CD4-positive, alpha-beta memory T cell (primary cell): ENCODE results near the gene PRSS1. TPM values are rescaled to one million over a fixed set of nuclear protein-coding genes. Genes with fewer than 3 reads are reported as not detected.

Experiments
- CTCF ChIA-PET: fragments of 350-600 bp; sonication (Branson Sonifier 250); formaldehyde crosslinking; loops from one replicate; lab custom pipeline; 2021; ENCODE audit warnings: inconsistent platforms; ENCODE audit not compliant: partially characterized antibody; lab: Charles Lee
- POLR2A ChIA-PET: fragments of 350-600 bp; sonication (Branson Sonifier 250); formaldehyde crosslinking; loops from one replicate; lab custom pipeline; 2021; ENCODE audit not compliant: partially characterized antibody; lab: Charles Lee
- DNase-seq, 5 donors: peaks; one replicate each; pipeline versions ENCODE4 v3.0.0 to v3.0.0-alpha.2; 2020 to 2022; ENCODE audit warnings: mixed read lengths in 1 of 5
- H3K27ac ChIP-seq: one replicate; pipeline ENCODE4 v1.7.0; 2013; ENCODE audit warnings: low read depth, low read length
- H3K27me3 ChIP-seq: 2 replicates; pipeline ENCODE4 v1.7.0; 2013; ENCODE audit warnings: mild to moderate bottlenecking, low read length, moderate library complexity; ENCODE audit not compliant: insufficient read depth
- H3K36me3 ChIP-seq: 2 replicates; pipeline ENCODE4 v1.7.0; 2013; ENCODE audit warnings: mild to moderate bottlenecking, low read length, moderate library complexity; ENCODE audit not compliant: insufficient read depth
- H3K4me1 ChIP-seq: 2 replicates; pipeline ENCODE4 v1.7.0; 2013; ENCODE audit warnings: mild to moderate bottlenecking, low read length, moderate library complexity; ENCODE audit not compliant: insufficient read depth
- H3K4me3 ChIP-seq, 2 donors: one replicate each; pipeline ENCODE4 v1.7.0; 2013; ENCODE audit warnings: low read length in 2 of 2, mild to moderate bottlenecking in 1 of 2
- H3K9me3 ChIP-seq, 2 donors: one replicate each; pipeline ENCODE4 v1.7.0; 2013; ENCODE audit warnings: low read length in 2 of 2, control low read depth in 1 of 2; ENCODE audit not compliant: control insufficient read depth in 1 of 2
- H3K27ac Mint-ChIP-seq, 7 donors: one replicate each; pipeline ENCODE4 v1.8.0; 2020 to 2021; ENCODE audit warnings: mixed read lengths in 7 of 7, mild to moderate bottlenecking in 6 of 7, inconsistent platforms in 3 of 7, moderate library complexity in 3 of 7
- H3K27me3 Mint-ChIP-seq, 2 donors: one replicate each; pipeline ENCODE4 v1.8.0; 2020 to 2021; ENCODE audit warnings: mixed read lengths in 2 of 2
- H3K36me3 Mint-ChIP-seq, 2 donors: one replicate each; pipeline ENCODE4 v1.8.0; 2020 to 2021; ENCODE audit warnings: mixed read lengths in 2 of 2, inconsistent platforms in 1 of 2, mild to moderate bottlenecking in 1 of 2
- H3K4me1 Mint-ChIP-seq, 4 donors: one replicate each; pipeline ENCODE4 v1.8.0; 2020 to 2021; ENCODE audit warnings: mixed read lengths in 4 of 4, mild to moderate bottlenecking in 1 of 4
- H3K4me3 Mint-ChIP-seq, 8 donors: one replicate each; pipeline ENCODE4 v1.8.0; 2020 to 2021; ENCODE audit warnings: mixed read lengths in 8 of 8, mild to moderate bottlenecking in 7 of 8, moderate library complexity in 6 of 8, inconsistent platforms in 3 of 8
- H3K9me3 Mint-ChIP-seq, 8 donors: one replicate each; pipeline ENCODE4 v1.8.0; 2020 to 2021; ENCODE audit warnings: mixed read lengths in 8 of 8, mild to moderate bottlenecking in 5 of 8, inconsistent platforms in 3 of 8, moderate library complexity in 1 of 8
- intact Hi-C: fragments of 100-400 bp; cut with micrococcal nuclease; formaldehyde crosslinking; loops from one replicate; pipeline ENCODE4 v1.15.1; 2023
- polyA plus RNA-seq, 2 donors: library from polyadenylated mRNA; unstranded; fragments of 300-500 nt; fragmentation: Illumina TruSeq; gene quantifications; one replicate each; pipeline ENCODE4 v1.2.3, GENCODE V29; 2021
- total RNA-seq, 2 experiments: library from RNA; stranded (reverse); gene quantifications; one replicate each; pipeline ENCODE4 v1.2.3, GENCODE V29; 2021

Gene PRSS1
- total and polyA plus RNA-seq, 4 experiments from 2014 or later = 0.44 TPM; not detected in 3

GRCh38 chr7:142801601-142802295 lies 52.5 kb downstream of the PRSS1 start:
- Histone ChIP-seq H3K27ac (peak overlapping the region; percentile 99), H3K4me3 (peak overlapping the region; percentile 0 to 84), H3K9me3 (no peaks in the 10 kb centered on the region), H3K36me3 (peaks cover 31% of the 10 kb centered on the region), H3K27me3 (no peaks in the 10 kb centered on the region), H3K4me1 (peaks cover 81% of the 10 kb centered on the region)
- intact Hi-C loops = loop anchor here (5.0 kb wide), 1 partner anchor 581 kb away; the partner anchor contains the start of gene ZYX
- peak in 1 of 5 donors; percentile 24 for DNase-seq
- no peaks in the 10 kb centered on the region for H3K27me3 Mint-ChIP-seq
- ChIA-PET POLR2A (interaction anchor here (0.8 to 31.0 kb wide), 13 partner anchors 5 to 482 kb away, joined by 3 to 6843 read pairs (median 5); no protein-coding TSS in a partner anchor), CTCF (interaction anchor here (1.3 to 21.7 kb wide), 2 partner anchors 9 to 18 kb away, joined by 3 to 623 read pairs; no protein-coding TSS in a partner anchor)
- peak overlapping the region; percentile 50 to 100 (median 99) for H3K4me3 Mint-ChIP-seq
- peaks cover 0 to 7% (median 2%) of the 10 kb centered on the region in 8 donors for H3K9me3 Mint-ChIP-seq
- peak overlapping the region; percentile 99 to 100 (median 100) for H3K27ac Mint-ChIP-seq
- H3K36me3 Mint-ChIP-seq = peaks cover 76 to 79% of the 10 kb centered on the region in 2 donors
- H3K4me1 Mint-ChIP-seq = peaks cover 66 to 92% (median 76%) of the 10 kb centered on the region in 4 donors

DNA sequence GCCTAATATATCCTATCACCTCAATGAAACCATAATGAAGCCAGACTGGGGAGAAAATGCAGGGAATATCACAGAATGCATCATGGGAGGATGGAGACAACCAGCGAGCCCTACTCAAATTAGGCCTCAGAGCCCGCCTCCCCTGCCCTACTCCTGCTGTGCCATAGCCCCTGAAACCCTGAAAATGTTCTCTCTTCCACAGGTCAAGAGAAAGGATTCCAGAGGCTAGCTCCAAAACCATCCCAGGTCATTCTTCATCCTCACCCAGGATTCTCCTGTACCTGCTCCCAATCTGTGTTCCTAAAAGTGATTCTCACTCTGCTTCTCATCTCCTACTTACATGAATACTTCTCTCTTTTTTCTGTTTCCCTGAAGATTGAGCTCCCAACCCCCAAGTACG lies 53.0 kb downstream of the PRSS1 start:
- H3K36me3 ChIP-seq = peaks cover 31% of the 10 kb centered on the region
- peaks cover 75 to 78% of the 10 kb centered on the region in 2 donors for H3K36me3 Mint-ChIP-seq
- peaks cover 72 to 97% (median 81%) of the 10 kb centered on the region in 4 donors for H3K4me1 Mint-ChIP-seq
- peak overlapping the region; percentile 0 to 84 for H3K4me3 ChIP-seq
- H3K27me3 Mint-ChIP-seq = no peaks in the 10 kb centered on the region
- H3K9me3 ChIP-seq = no peaks in the 10 kb centered on the region
- peak overlapping the region; percentile 99 for H3K27ac ChIP-seq
- peak overlapping the region; percentile 99 to 100 (median 100) for H3K27ac Mint-ChIP-seq
- H3K27me3 ChIP-seq = no peaks in the 10 kb centered on the region
- peaks cover 86% of the 10 kb centered on the region for H3K4me1 ChIP-seq
- POLR2A ChIA-PET = interaction anchor here (0.7 to 31.0 kb wide), 9 partner anchors 6 to 484 kb away, joined by 3 to 6843 read pairs (median 4); no protein-coding TSS in a partner anchor
- no peak for DNase-seq
- H3K4me3 Mint-ChIP-seq = peak overlapping the region; percentile 50 to 100 (median 99)
- intact Hi-C loops = loop anchor here (5.0 kb wide), 1 partner anchor 580 kb away; the partner anchor contains the start of gene ZYX
- H3K9me3 Mint-ChIP-seq = peaks cover 0 to 7% (median 2%) of the 10 kb centered on the region in 8 donors
- CTCF ChIA-PET = interaction anchor here (0.5 kb wide), 1 partner anchor 56 kb away, joined by 3 read pairs; no protein-coding TSS in a partner anchor

Other genes with a start within 250 kb of the PRSS1 start
- gene PRSS2, start 21.5 kb downstream of the PRSS1 start, total RNA-seq = not detected
- not detected for gene PRSS2, start 21.5 kb downstream of the PRSS1 start, polyA plus RNA-seq
- gene EPHB6, start 105.6 kb downstream of the PRSS1 start, total RNA-seq = 10 to 100 TPM; 48.4 to 65.0 TPM
- 10 to 100 TPM; 14.2 to 27.4 TPM for gene EPHB6, start 105.6 kb downstream of the PRSS1 start, polyA plus RNA-seq
- not detected for gene TRPV6, start 136.3 kb downstream of the PRSS1 start, total RNA-seq
- under 1 TPM in 1 of 2 donors, not detected in 1; 0.09 TPM for gene TRPV6, start 136.3 kb downstream of the PRSS1 start, polyA plus RNA-seq
- gene TRPV5, start 184.3 kb downstream of the PRSS1 start, total RNA-seq = not detected
- gene TRPV5, start 184.3 kb downstream of the PRSS1 start, polyA plus RNA-seq = not detected
- not detected for gene LLCFC1, start 190.0 kb downstream of the PRSS1 start, total RNA-seq
- gene LLCFC1, start 190.0 kb downstream of the PRSS1 start, polyA plus RNA-seq = not detected
- gene KEL, start 212.9 kb downstream of the PRSS1 start, total RNA-seq = under 1 TPM; 0.20 to 0.61 TPM
- not detected for gene KEL, start 212.9 kb downstream of the PRSS1 start, polyA plus RNA-seq